Neural cell (in vitro differentiated cells): ENCODE results near the gene IKZF1. TPM values are rescaled to one million over a fixed set of nuclear protein-coding genes. Genes with fewer than 3 reads are reported as not detected.

Experiments
- H2AFZ ChIP-seq: fragments of 200-600, 300-800 bp; sonication (generic), shearing (Covaris generic); 2 replicates; pipeline ENCODE4 v1.6.0; 2014; ENCODE audit warnings: low read depth, mild to moderate bottlenecking, antibody characterized with exemption, low read length, moderate library complexity
- H3F3A ChIP-seq: fragments of 200-600 bp; shearing (Covaris generic); 2 replicates; pipeline ENCODE4 v1.6.1; 2016; ENCODE audit warnings: mild to moderate bottlenecking, moderate library complexity, mixed read lengths, antibody characterized with exemption, low read length; ENCODE audit not compliant: insufficient read depth, poor library complexity, severe bottlenecking
- H3K27ac ChIP-seq: fragments of 200-600, 300-800 bp; sonication (generic), shearing (Covaris generic); 2 replicates; pipeline ENCODE4 v1.5.1; 2014; ENCODE audit warnings: mild to moderate bottlenecking, low read length, moderate library complexity
- H3K27me3 ChIP-seq: fragments of 300-800, 200-600 bp; sonication (generic), shearing (Covaris generic); 2 replicates; pipeline ENCODE4 v1.6.0; 2014; ENCODE audit warnings: mild to moderate bottlenecking, low read depth, low read length, moderate library complexity; ENCODE audit not compliant: insufficient read depth
- H3K36me3 ChIP-seq: fragments of 300-800, 200-600 bp; sonication (generic), shearing (Covaris generic); 2 replicates; pipeline ENCODE4 v1.5.1; 2014; ENCODE audit warnings: mild to moderate bottlenecking, antibody characterized with exemption, low read length, moderate library complexity; ENCODE audit not compliant: insufficient read depth
- H3K4me2 ChIP-seq: fragments of 300-800, 200-600 bp; sonication (generic), shearing (Covaris generic); 2 replicates; pipeline ENCODE4 v1.6.0; 2014; ENCODE audit warnings: mild to moderate bottlenecking, low read length
- H3K4me3 ChIP-seq: fragments of 300-800, 200-600 bp; sonication (generic), shearing (Covaris generic); 2 replicates; pipeline ENCODE4 v1.5.1; 2014; ENCODE audit warnings: mild to moderate bottlenecking, low read length, moderate library complexity
- H3K79me2 ChIP-seq: fragments of 200-600 bp; shearing (Covaris generic); replicated peaks from 2 replicates; pipeline ENCODE4 v1.6.0; 2014; ENCODE audit warnings: mild to moderate bottlenecking, low read length, moderate library complexity; ENCODE audit not compliant: insufficient read depth
- H3K9ac ChIP-seq: fragments of 300-800, 200-600 bp; sonication (generic), shearing (Covaris generic); 2 replicates; pipeline ENCODE4 v1.6.1; 2016; ENCODE audit warnings: mild to moderate bottlenecking, low read length, mixed read lengths
- H3K9me2 ChIP-seq: fragments of 200-600 bp; shearing (Covaris generic); 2 replicates; pipeline ENCODE4 v1.6.1; 2016; ENCODE audit warnings: mild to moderate bottlenecking, low read length, mixed read lengths; ENCODE audit not compliant: insufficient read depth
- H3K9me3 ChIP-seq: fragments of 200-600, 300-800 bp; sonication (generic), shearing (Covaris generic); 2 replicates; pipeline ENCODE4 v1.6.1; 2016; ENCODE audit warnings: mild to moderate bottlenecking, mixed run types, low read length, moderate library complexity, mixed read lengths
- H4K20me1 ChIP-seq: fragments of 200-600 bp; shearing (Covaris generic); 2 replicates; pipeline ENCODE4 v1.6.1; 2016; ENCODE audit warnings: mild to moderate bottlenecking, mixed run types; ENCODE audit not compliant: insufficient read depth
- CTCF ChIP-seq: fragments of 450-650 bp; IDR thresholded peaks from 2 replicates; pipeline ENCODE4 v1.5.1; 2014; ENCODE audit warnings: antibody characterized with exemption, mild to moderate bottlenecking, moderate library complexity; ENCODE audit not compliant: poor library complexity, severe bottlenecking
- EP300 ChIP-seq: fragments of 450-650 bp; conservative IDR thresholded peaks from 2 replicates; pipeline ENCODE4 v1.6.1; 2014; ENCODE audit warnings: antibody characterized with exemption, mild to moderate bottlenecking, moderate library complexity; ENCODE audit not compliant: poor library complexity, severe bottlenecking
- EZH2 ChIP-seq: fragments of 200-600, 300-800 bp; shearing (Covaris generic), sonication (generic); IDR thresholded peaks from 2 replicates; pipeline ENCODE4 v1.6.1; 2014; ENCODE audit warnings: antibody characterized with exemption, low read length, borderline replicate concordance, mild to moderate bottlenecking; ENCODE audit not compliant: insufficient read depth, poor library complexity, severe bottlenecking
- MXI1 ChIP-seq: fragments of 450-650 bp; conservative IDR thresholded peaks from 2 replicates; pipeline ENCODE4 v1.6.1; 2014; ENCODE audit warnings: antibody characterized with exemption, mild to moderate bottlenecking; ENCODE audit not compliant: poor library complexity, severe bottlenecking
- POLR2AphosphoS5 ChIP-seq: IDR thresholded peaks from 2 replicates; pipeline ENCODE4 v1.6.1; 2012
- RAD21 ChIP-seq: fragments of 450-650 bp; conservative IDR thresholded peaks from 2 replicates; pipeline ENCODE4 v1.6.1; 2014; ENCODE audit warnings: antibody characterized with exemption, mild to moderate bottlenecking, moderate library complexity
- REST ChIP-seq: IDR thresholded peaks from 2 replicates; pipeline ENCODE4 v1.6.1; 2012; ENCODE audit warnings: borderline replicate concordance
- SMC3 ChIP-seq: fragments of 450-650 bp; conservative IDR thresholded peaks from 2 replicates; pipeline ENCODE4 v1.6.1; 2014; ENCODE audit warnings: antibody characterized with exemption, mild to moderate bottlenecking, moderate library complexity; ENCODE audit not compliant: poor library complexity
- TAF1 ChIP-seq: IDR thresholded peaks from 2 replicates; pipeline ENCODE4 v1.6.1; 2012; ENCODE audit warnings: low read depth
- polyA plus RNA-seq: library from polyadenylated mRNA; depleted of rRNA; stranded (reverse); fragments of >200 nt; gene quantifications from 2 replicates; pipeline ENCODE4 v1.2.3, GENCODE V29; 2014

Gene IKZF1
- polyA plus RNA-seq, 1 donor from 2014 or later = 0.24 TPM

- H3K27ac ChIP-seq = no peak overlapping the region
- H3K4me3 ChIP-seq = no peak overlapping the region
- H3K9ac ChIP-seq = no peak overlapping the region
- no peaks in the 10 kb centered on the region for H3K9me2 ChIP-seq
- no peak overlapping the region for H2AFZ ChIP-seq
- no peaks in the 10 kb centered on the region for H4K20me1 ChIP-seq
- H3K36me3 ChIP-seq = no peaks in the 10 kb centered on the region
- H3K4me2 ChIP-seq = no peak overlapping the region
- TF ChIP-seq SMC3 (no peak), REST (no peak), TAF1 (no peak), RAD21 (no peak), EP300 (no peak), EZH2 (no peak), POLR2AphosphoS5 (no peak), CTCF (no peak), MXI1 (no peak)
- H3F3A ChIP-seq = no peaks in the 10 kb centered on the region
- H3K27me3 ChIP-seq = no peaks in the 10 kb centered on the region
- no peaks in the 10 kb centered on the region for H3K9me3 ChIP-seq
- no peaks in the 10 kb centered on the region for H3K79me2 ChIP-seq
Measured at GRCh38 chr7:50352751-50353150, 48.2 kb downstream of the IKZF1 start.

- H3K9me2 ChIP-seq = no peaks in the 10 kb centered on the region
- TF ChIP-seq TAF1 (no peak), POLR2AphosphoS5 (no peak), REST (no peak), RAD21 (no peak), CTCF (no peak), EP300 (no peak), EZH2 (no peak), MXI1 (no peak), SMC3 (no peak)
- H4K20me1 ChIP-seq = no peaks in the 10 kb centered on the region
- H3K9me3 ChIP-seq = no peaks in the 10 kb centered on the region
- H3K9ac ChIP-seq = no peak overlapping the region
- H3K4me3 ChIP-seq = no peak overlapping the region
- H3K4me2 ChIP-seq = no peak overlapping the region
- H3K27ac ChIP-seq = no peak overlapping the region
- no peaks in the 10 kb centered on the region for H3F3A ChIP-seq
- H2AFZ ChIP-seq = no peak overlapping the region
- H3K27me3 ChIP-seq = no peaks in the 10 kb centered on the region
- H3K79me2 ChIP-seq = no peaks in the 10 kb centered on the region
- no peaks in the 10 kb centered on the region for H3K36me3 ChIP-seq
Measured at GRCh38 chr7:50353201-50353600, 48.7 kb downstream of the IKZF1 start.
